ENCODE results near the gene HSPB1. TPM values are rescaled to one million over a fixed set of nuclear protein-coding genes. Genes with fewer than 3 reads are reported as not detected.

Gene HSPB1
- total RNA-seq, result 3,584 TPM

- peak within 1 kb of the TSS; percentile 93 to 99 for H3K27ac ChIP-seq
- intact Hi-C loops (cut with DNase I), result loop anchor here (1.0 kb wide), 1 partner anchor 8 kb away; no protein-coding TSS in a partner anchor
- DNase-seq (ENCODE audit: low spot score in 2 of 2), result peak; percentile 90 to 99
- peaks cover 5 to 24% of the 10 kb centered on the region in 2 donors for H3K4me1 ChIP-seq
- H3K36me3 ChIP-seq, result peaks cover 13 to 18% of the 10 kb centered on the region in 2 donors
- peak within 1 kb of the TSS; percentile 86 to 99 for H3K4me3 ChIP-seq
- no peaks in the 10 kb centered on the region for H3K9me3 ChIP-seq
- TF ChIP-seq CTCF (IDR thresholded peaks at IDR 0.05), result peak in 1 of 3 experiments; percentile 23
- H3K27me3 ChIP-seq, result no peaks in the 10 kb centered on the region
These were observed at the start of gene HSPB1 for GRCh38 chr7:76302347-76303201. Gene HSPB1, plus strand, starts transcription at chr7:76302673. Its CDS starts 40 bp downstream, at chr7:76302713.

GRCh38 chr7:76254781-76255180, 47.7 kb upstream of the HSPB1 start:
- Histone ChIP-seq H3K36me3 (no peaks in the 10 kb centered on the region), H3K9me3 (no peaks in the 10 kb centered on the region), H3K27ac (no peak overlapping the region), H3K27me3 (peaks cover 3% of the 10 kb centered on the region), H3K4me1 (peaks cover 0 to under 1% of the 10 kb centered on the region in 2 donors), H3K4me3 (no peak overlapping the region)
- intact Hi-C loops (cut with DNase I), result no loop called here
- no peak for DNase-seq (ENCODE audit: low spot score in 2 of 2)
- no peak for TF ChIP-seq CTCF (IDR thresholded peaks at IDR 0.05)

- H3K27me3 ChIP-seq, result peaks cover 5% of the 10 kb centered on the region
- no peak overlapping the region for H3K4me3 ChIP-seq
- TF ChIP-seq CTCF (IDR thresholded peaks at IDR 0.05), result no peak
- DNase-seq (ENCODE audit: low spot score in 2 of 2), result no peak
- intact Hi-C loops (cut with DNase I), result no loop called here
- H3K27ac ChIP-seq, result no peak overlapping the region
- peaks cover 3 to 5% of the 10 kb centered on the region in 2 donors for H3K4me1 ChIP-seq
- H3K36me3 ChIP-seq, result no peaks in the 10 kb centered on the region
- H3K9me3 ChIP-seq, result no peaks in the 10 kb centered on the region
These were observed 44.5 kb upstream of the HSPB1 start for GRCh38 chr7:76257973-76258372.

- intact Hi-C loops (cut with DNase I), result no loop called here
These were observed 43.1 kb upstream of the HSPB1 start for GRCh38 chr7:76259124-76260093.

More at GRCh38 chr7:76259124-76260093, 43.1 kb upstream of the HSPB1 start:
- H3K9me3 ChIP-seq, result no peaks in the 10 kb centered on the region
- no peak overlapping the region for H3K27ac ChIP-seq
- peak overlapping the region; percentile 47 for H3K4me3 ChIP-seq
- peaks cover 5% of the 10 kb centered on the region for H3K27me3 ChIP-seq
- no peak for TF ChIP-seq CTCF (IDR thresholded peaks at IDR 0.05)
- H3K36me3 ChIP-seq, result no peaks in the 10 kb centered on the region
- peaks cover 3 to 5% of the 10 kb centered on the region in 2 donors for H3K4me1 ChIP-seq
- DNase-seq (ENCODE audit: low spot score in 2 of 2), result no peak

Data from ascending aorta (tissue), 2 donors.